Stimulated activated CD4-positive, alpha-beta T cell treated with anti-CD3 and anti-CD28 coated beads, Interleukin-1b, Interleukin-23, amount 100 ng/mL, for 4 hours (primary cell): ENCODE results near the gene C1orf87.

Source experiments
- DNase-seq, 2 donors: peaks; one replicate each; pipeline ENCODE4 v3.0.0-alpha.2; 2020; ENCODE audit warnings: low read depth in 2 of 2

The C1orf87 gene

DNA sequence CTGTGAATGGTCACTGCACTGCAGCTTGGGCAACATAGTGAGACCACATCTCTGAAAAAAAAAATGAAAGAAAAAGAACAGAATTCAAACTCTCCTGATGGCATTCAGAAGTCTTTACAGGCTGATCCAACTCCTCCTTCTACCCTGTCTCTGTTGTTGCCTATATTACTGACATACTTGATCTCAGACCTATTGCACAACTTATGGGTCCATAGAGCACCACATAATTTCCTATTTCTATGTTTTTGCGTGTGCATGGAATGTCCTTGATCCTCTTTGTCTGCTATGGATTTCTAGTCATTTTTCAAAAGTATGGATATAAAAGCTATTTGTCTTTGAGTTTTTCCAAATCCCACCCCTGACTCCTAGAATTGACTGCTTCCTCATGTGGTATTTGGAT, 124.6 kb downstream of the C1orf87 start:
- DNase-seq = no peak

DNA sequence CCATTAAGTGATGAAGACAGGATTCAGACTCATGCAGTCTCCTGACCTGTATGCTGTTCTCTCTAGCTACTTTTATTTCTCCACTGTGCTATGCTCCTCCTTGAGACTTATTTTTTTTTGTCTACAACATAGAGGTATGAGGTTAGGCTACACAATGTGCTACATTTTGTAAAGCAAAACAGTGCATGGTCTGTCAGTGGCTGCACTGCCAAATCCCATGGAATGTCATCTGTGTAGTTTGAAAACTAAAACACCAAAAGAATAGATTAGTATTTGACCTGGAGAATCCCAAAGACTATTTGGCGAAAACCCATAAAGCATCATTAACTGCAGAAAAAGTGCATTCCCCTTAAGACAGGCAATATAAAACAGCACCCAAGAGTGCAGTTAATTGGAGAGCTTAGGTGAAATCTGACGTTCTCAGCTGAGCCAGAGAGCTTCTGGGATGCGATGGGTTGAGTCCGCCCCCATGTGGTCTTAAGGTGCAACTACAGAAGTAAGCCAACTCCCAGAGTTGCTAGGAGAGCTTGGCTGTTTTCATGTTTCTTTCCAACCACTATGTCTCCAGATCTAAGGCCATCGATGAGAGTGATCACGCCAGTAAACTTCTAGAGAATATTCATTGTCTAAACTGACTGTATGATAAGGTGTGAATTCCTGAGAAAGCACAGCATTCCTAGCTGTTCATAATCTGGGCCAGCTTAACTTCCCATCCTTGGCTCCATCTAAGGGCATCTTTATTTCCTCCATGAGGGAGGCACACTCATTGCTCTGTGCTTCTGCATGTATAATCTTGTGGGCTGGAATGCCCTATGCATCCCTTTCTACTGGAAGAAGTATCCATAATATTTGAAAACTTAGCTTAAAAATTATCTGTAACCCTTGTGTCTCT, 126.3 kb downstream of the C1orf87 start:
- DNase-seq = peak; percentile 11 to 43

DNA sequence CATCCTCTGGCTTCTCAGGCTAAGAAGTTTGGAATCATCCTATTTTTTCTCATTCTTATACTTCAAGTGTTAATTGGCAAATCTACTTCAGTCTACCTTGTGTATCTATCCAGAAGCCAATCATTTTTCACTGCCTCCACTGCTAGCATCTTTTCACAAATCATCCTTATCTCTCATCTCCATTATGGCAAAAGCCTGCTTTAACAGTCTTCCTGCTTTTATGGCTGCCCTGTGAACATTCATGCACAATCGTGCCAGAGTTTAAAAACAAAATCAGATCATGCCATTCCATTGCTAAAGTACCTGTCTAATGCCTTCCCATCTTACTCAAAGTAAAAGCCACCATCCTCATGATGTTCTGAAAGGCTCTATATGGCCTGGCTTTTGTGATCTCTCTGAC, 127.8 kb downstream of the C1orf87 start:
- DNase-seq = no peak
